ENCODE measurements around the gene CST7.

The CST7 gene

DNA sequence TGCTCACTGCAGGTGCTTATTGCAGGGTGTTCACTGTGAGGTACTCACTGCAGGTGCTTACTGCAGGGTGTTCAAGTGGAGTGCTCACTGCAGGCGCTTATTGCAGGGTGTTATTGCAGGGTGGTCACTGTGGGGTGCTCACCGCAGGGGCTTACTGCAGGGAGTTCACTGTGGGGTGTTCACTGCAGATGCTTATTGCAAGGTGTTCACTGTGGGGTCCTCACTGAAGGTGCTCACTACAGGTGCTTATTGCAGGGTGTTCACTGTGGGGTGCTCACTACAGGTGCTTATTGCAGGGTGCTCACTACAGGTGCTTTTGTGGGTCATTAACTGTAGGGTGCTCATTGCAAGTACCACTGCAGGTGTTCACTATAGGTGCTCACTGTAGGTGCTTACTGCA is 23.3 kb downstream of the CST7 start:
- Histone ChIP-seq H3K4me3 (ENCODE audit: insufficient read depth in 1 of 2, low read depth in 1 of 2, low read length in 2 of 2) (no peak overlapping the region), H4K8ac (ENCODE audit: low read length) (no peak overlapping the region), H3K4me1 (ENCODE audit: control insufficient read depth, insufficient read depth, low read depth, low read length) (no peaks in the 10 kb centered on the region)

DNA sequence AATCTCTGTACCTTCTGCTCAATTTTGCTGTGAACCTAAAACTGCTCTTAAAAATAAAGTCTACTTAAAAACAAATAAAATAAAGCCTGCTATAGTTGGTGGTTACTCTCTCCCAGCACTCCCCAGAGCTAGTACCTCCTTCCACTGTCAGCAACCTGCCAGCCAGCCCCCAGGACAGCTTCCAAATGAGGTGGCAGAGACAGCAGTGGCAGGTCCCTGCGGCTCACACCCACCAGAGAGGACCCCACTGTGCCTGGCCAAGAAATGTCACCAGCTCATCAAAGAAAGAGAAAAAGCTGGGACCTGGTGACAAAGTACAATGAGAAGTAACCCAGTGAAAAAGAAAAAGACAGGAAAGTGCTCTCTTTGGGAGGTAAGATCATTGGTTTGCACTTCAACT is 28.3 kb downstream of the CST7 start:
- Histone ChIP-seq H2BK12ac (ENCODE audit: low read length in 2 of 2) (no peak overlapping the region), H2BK120ac (ENCODE audit: low read depth, low read length) (no peak overlapping the region), H3K14ac (ENCODE audit: low read length in 2 of 2) (no peak overlapping the region), H2BK5ac (ENCODE audit: low read depth, low read length, poor library complexity, severe bottlenecking) (no peak overlapping the region), H2AFZ (ENCODE audit: low read depth, low read length) (no peak overlapping the region), H3K4me3 (ENCODE audit: insufficient read depth in 1 of 2, low read depth in 1 of 2, low read length in 2 of 2) (no peak overlapping the region), H4K91ac (ENCODE audit: low read length) (no peak overlapping the region), H3K79me1 (replicated peaks; ENCODE audit: low read length, poor library complexity, severe bottlenecking) (peaks cover 44% of the 10 kb centered on the region), H3K4ac (ENCODE audit: low read depth in 1 of 2, low read length in 2 of 2) (no peak overlapping the region), H4K8ac (ENCODE audit: low read length) (no peak overlapping the region), H3K9me3 (ENCODE audit: control insufficient read depth, low read length) (peaks cover 4% of the 10 kb centered on the region), H3K36me3 (ENCODE audit: control insufficient read depth in 1 of 2, insufficient read depth in 2 of 2, low read depth in 1 of 2, low read length in 2 of 2) (peaks cover 48 to 54% of the 10 kb centered on the region in 2 experiments), H3K4me2 (ENCODE audit: low read length, poor library complexity, severe bottlenecking) (no peak overlapping the region), H2AK5ac (ENCODE audit: low read length, severe bottlenecking) (no peak overlapping the region), H3K4me1 (ENCODE audit: control insufficient read depth, insufficient read depth, low read depth, low read length) (no peaks in the 10 kb centered on the region), H3K18ac (ENCODE audit: low read depth in 1 of 2, low read length in 2 of 2) (no peak overlapping the region), H3K27me3 (ENCODE audit: control insufficient read depth in 1 of 2, insufficient read depth in 1 of 2, low read length in 2 of 2) (no peaks in the 10 kb centered on the region), H3K27ac (ENCODE audit: low read length, poor library complexity, severe bottlenecking) (no peak overlapping the region), H3K9ac (ENCODE audit: low read length) (no peak overlapping the region), H2BK15ac (ENCODE audit: low read depth, poor library complexity, severe bottlenecking) (no peak overlapping the region), H3K23ac (ENCODE audit: low read length in 2 of 2) (no peak overlapping the region)
- 88% methylated on average over 1 of the region's 1 CpG for WGBS
- DNase-seq, result no peak

More for the DNA sequence above, 23.3 kb downstream of the CST7 start:
- Histone ChIP-seq H2AK5ac (ENCODE audit: low read length, severe bottlenecking) (no peak overlapping the region), H2BK5ac (ENCODE audit: low read depth, low read length, poor library complexity, severe bottlenecking) (no peak overlapping the region), H3K9ac (ENCODE audit: low read length) (no peak overlapping the region), H3K79me1 (replicated peaks; ENCODE audit: low read length, poor library complexity, severe bottlenecking) (peaks cover 17% of the 10 kb centered on the region), H4K91ac (ENCODE audit: low read length) (no peak overlapping the region), H3K4me2 (ENCODE audit: low read length, poor library complexity, severe bottlenecking) (no peak overlapping the region), H3K4ac (ENCODE audit: low read depth in 1 of 2, low read length in 2 of 2) (no peak overlapping the region), H3K14ac (ENCODE audit: low read length in 2 of 2) (no peak overlapping the region), H3K27me3 (ENCODE audit: control insufficient read depth in 1 of 2, insufficient read depth in 1 of 2, low read length in 2 of 2) (no peaks in the 10 kb centered on the region), H3K23ac (ENCODE audit: low read length in 2 of 2) (no peak overlapping the region), H2BK12ac (ENCODE audit: low read length in 2 of 2) (no peak overlapping the region), H3K36me3 (ENCODE audit: control insufficient read depth in 1 of 2, insufficient read depth in 2 of 2, low read depth in 1 of 2, low read length in 2 of 2) (peaks cover 48 to 77% of the 10 kb centered on the region in 2 experiments), H2BK15ac (ENCODE audit: low read depth, poor library complexity, severe bottlenecking) (no peak overlapping the region), H3K27ac (ENCODE audit: low read length, poor library complexity, severe bottlenecking) (no peak overlapping the region), H3K9me3 (ENCODE audit: control insufficient read depth, low read length) (peaks cover 4% of the 10 kb centered on the region), H2BK120ac (ENCODE audit: low read depth, low read length) (no peak overlapping the region), H3K18ac (ENCODE audit: low read depth in 1 of 2, low read length in 2 of 2) (no peak overlapping the region), H2AFZ (ENCODE audit: low read depth, low read length) (no peak overlapping the region)
- WGBS, result 98% methylated on average over 2 of the region's 2 CpGs
- no peak for DNase-seq

GRCh38 chr20:24977797-24978196 is 28.7 kb downstream of the CST7 start:
- no peak overlapping the region for H3K27ac ChIP-seq (ENCODE audit: low read length, poor library complexity, severe bottlenecking)
- no peak overlapping the region for H3K4me2 ChIP-seq (ENCODE audit: low read length, poor library complexity, severe bottlenecking)
- H3K79me1 ChIP-seq (replicated peaks; ENCODE audit: low read length, poor library complexity, severe bottlenecking), result peaks cover 44% of the 10 kb centered on the region
- WGBS, result 96% methylated on average over 3 of the region's 3 CpGs
- H2BK120ac ChIP-seq (ENCODE audit: low read depth, low read length), result no peak overlapping the region
- H4K91ac ChIP-seq (ENCODE audit: low read length), result no peak overlapping the region
- no peak overlapping the region for H3K23ac ChIP-seq (ENCODE audit: low read length in 2 of 2)
- H2BK12ac ChIP-seq (ENCODE audit: low read length in 2 of 2), result no peak overlapping the region
- no peak overlapping the region for H2AK5ac ChIP-seq (ENCODE audit: low read length, severe bottlenecking)
- H2BK15ac ChIP-seq (ENCODE audit: low read depth, poor library complexity, severe bottlenecking), result no peak overlapping the region
- no peak overlapping the region for H3K4ac ChIP-seq (ENCODE audit: low read depth in 1 of 2, low read length in 2 of 2)
- H3K9me3 ChIP-seq (ENCODE audit: control insufficient read depth, low read length), result peaks cover 4% of the 10 kb centered on the region
- no peak overlapping the region for H3K9ac ChIP-seq (ENCODE audit: low read length)
- H4K8ac ChIP-seq (ENCODE audit: low read length), result no peak overlapping the region
- peaks cover 44 to 50% of the 10 kb centered on the region in 2 experiments for H3K36me3 ChIP-seq (ENCODE audit: control insufficient read depth in 1 of 2, insufficient read depth in 2 of 2, low read depth in 1 of 2, low read length in 2 of 2)
- no peak overlapping the region for H3K14ac ChIP-seq (ENCODE audit: low read length in 2 of 2)
- H2AFZ ChIP-seq (ENCODE audit: low read depth, low read length), result no peak overlapping the region
- H3K27me3 ChIP-seq (ENCODE audit: control insufficient read depth in 1 of 2, insufficient read depth in 1 of 2, low read length in 2 of 2), result no peaks in the 10 kb centered on the region
- H3K18ac ChIP-seq (ENCODE audit: low read depth in 1 of 2, low read length in 2 of 2), result no peak overlapping the region
- no peak overlapping the region for H2BK5ac ChIP-seq (ENCODE audit: low read depth, low read length, poor library complexity, severe bottlenecking)
- no peak overlapping the region for H3K4me3 ChIP-seq (ENCODE audit: insufficient read depth in 1 of 2, low read depth in 1 of 2, low read length in 2 of 2)
- no peak for DNase-seq
- no peaks in the 10 kb centered on the region for H3K4me1 ChIP-seq (ENCODE audit: control insufficient read depth, insufficient read depth, low read depth, low read length)

- Histone ChIP-seq H3K23ac (ENCODE audit: low read length in 2 of 2) (no peak overlapping the region), H3K27ac (ENCODE audit: low read length, poor library complexity, severe bottlenecking) (no peak overlapping the region), H3K4me2 (ENCODE audit: low read length, poor library complexity, severe bottlenecking) (no peak overlapping the region), H2BK5ac (ENCODE audit: low read depth, low read length, poor library complexity, severe bottlenecking) (no peak overlapping the region), H2AFZ (ENCODE audit: low read depth, low read length) (no peak overlapping the region), H4K91ac (ENCODE audit: low read length) (no peak overlapping the region), H3K9ac (ENCODE audit: low read length) (no peak overlapping the region), H3K4me1 (ENCODE audit: control insufficient read depth, insufficient read depth, low read depth, low read length) (no peaks in the 10 kb centered on the region), H3K18ac (ENCODE audit: low read depth in 1 of 2, low read length in 2 of 2) (no peak overlapping the region), H3K4me3 (ENCODE audit: insufficient read depth in 1 of 2, low read depth in 1 of 2, low read length in 2 of 2) (no peak overlapping the region), H4K8ac (ENCODE audit: low read length) (no peak overlapping the region), H3K9me3 (ENCODE audit: control insufficient read depth, low read length) (peaks cover 4% of the 10 kb centered on the region), H2BK15ac (ENCODE audit: low read depth, poor library complexity, severe bottlenecking) (no peak overlapping the region), H3K14ac (ENCODE audit: low read length in 2 of 2) (no peak overlapping the region), H2BK12ac (ENCODE audit: low read length in 2 of 2) (no peak overlapping the region), H3K36me3 (ENCODE audit: control insufficient read depth in 1 of 2, insufficient read depth in 2 of 2, low read depth in 1 of 2, low read length in 2 of 2) (peaks cover 40 to 50% of the 10 kb centered on the region in 2 experiments), H3K4ac (ENCODE audit: low read depth in 1 of 2, low read length in 2 of 2) (no peak overlapping the region), H3K79me1 (replicated peaks; ENCODE audit: low read length, poor library complexity, severe bottlenecking) (peaks cover 43% of the 10 kb centered on the region), H2AK5ac (ENCODE audit: low read length, severe bottlenecking) (no peak overlapping the region), H3K27me3 (ENCODE audit: control insufficient read depth in 1 of 2, insufficient read depth in 1 of 2, low read length in 2 of 2) (no peaks in the 10 kb centered on the region), H2BK120ac (ENCODE audit: low read depth, low read length) (no peak overlapping the region)
- no peak for DNase-seq
- WGBS, result 95% methylated on average over 8 of the region's 8 CpGs
Measured at GRCh38 chr20:24978513-24978912, 29.4 kb downstream of the CST7 start.

Measured in mesenchymal stem cell (in vitro differentiated cells and primary cell).